ENCODE measurements around the gene PDPK1.

DNA sequence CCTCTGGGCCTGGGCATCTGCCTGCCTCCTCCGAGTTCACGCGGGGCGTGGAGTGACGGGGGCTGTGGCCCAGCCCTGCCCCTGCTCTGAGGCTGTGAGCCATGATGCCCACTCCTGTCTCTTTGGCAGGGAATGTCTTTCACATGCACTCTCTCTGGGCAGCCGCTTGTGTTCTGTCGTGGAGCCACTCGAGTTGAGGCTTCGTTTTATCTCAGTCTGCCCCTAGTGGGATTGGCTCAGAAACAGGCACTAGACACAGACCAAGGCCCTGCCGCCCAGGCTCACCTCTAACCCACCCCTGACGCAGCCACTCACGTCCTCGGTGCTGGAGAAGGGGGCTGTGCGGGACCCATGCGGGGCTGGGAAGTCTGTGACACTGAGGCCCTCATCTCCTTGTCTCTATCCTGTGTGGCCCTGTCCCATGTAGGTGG lies 77.0 kb downstream of the PDPK1 start:
- TF ChIP-seq ATF3 (IDR thresholded peaks at IDR 0.05) (no peak), TAF1 (conservative IDR thresholded peaks at IDR 0.05) (no peak), JUND (IDR thresholded peaks at IDR 0.05) (no peak), SP1 (IDR thresholded peaks at IDR 0.05) (no peak), YY1 (IDR thresholded peaks at IDR 0.05) (no peak), REST (IDR thresholded peaks at IDR 0.05) (no peak), ZBTB33 (IDR thresholded peaks at IDR 0.05) (no peak), RAD21 (IDR thresholded peaks at IDR 0.05) (no peak), FOXA1 (IDR thresholded peaks at IDR 0.05) (no peak), GABPA (IDR thresholded peaks at IDR 0.05 in 1 of 2, conservative IDR thresholded peaks at IDR 0.05 in 1 of 2) (no peak), EGR1 (IDR thresholded peaks at IDR 0.05; ENCODE audit: low read depth in 2 of 2) (no peak), HNF4G (IDR thresholded peaks at IDR 0.05) (no peak)
- TF ChIP-seq, protein P1, sequence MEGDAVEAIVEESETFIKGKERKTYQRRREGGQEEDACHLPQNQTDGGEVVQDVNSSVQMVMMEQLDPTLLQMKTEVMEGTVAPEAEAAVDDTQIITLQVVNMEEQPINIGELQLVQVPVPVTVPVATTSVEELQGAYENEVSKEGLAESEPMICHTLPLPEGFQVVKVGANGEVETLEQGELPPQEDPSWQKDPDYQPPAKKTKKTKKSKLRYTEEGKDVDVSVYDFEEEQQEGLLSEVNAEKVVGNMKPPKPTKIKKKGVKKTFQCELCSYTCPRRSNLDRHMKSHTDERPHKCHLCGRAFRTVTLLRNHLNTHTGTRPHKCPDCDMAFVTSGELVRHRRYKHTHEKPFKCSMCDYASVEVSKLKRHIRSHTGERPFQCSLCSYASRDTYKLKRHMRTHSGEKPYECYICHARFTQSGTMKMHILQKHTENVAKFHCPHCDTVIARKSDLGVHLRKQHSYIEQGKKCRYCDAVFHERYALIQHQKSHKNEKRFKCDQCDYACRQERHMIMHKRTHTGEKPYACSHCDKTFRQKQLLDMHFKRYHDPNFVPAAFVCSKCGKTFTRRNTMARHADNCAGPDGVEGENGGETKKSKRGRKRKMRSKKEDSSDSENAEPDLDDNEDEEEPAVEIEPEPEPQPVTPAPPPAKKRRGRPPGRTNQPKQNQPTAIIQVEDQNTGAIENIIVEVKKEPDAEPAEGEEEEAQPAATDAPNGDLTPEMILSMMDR (IDR thresholded peaks at IDR 0.05; ENCODE audit: low read depth, low read length, missing input control): no peak
- TF ChIP-seq, protein P2, sequence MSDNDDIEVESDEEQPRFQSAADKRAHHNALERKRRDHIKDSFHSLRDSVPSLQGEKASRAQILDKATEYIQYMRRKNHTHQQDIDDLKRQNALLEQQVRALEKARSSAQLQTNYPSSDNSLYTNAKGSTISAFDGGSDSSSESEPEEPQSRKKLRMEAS (IDR thresholded peaks at IDR 0.05): no peak
